Fibroblast of villous mesenchyme (primary cell): ENCODE data around the gene DTD1. TPM values are rescaled to one million over a fixed set of nuclear protein-coding genes. Genes with fewer than 3 reads are reported as not detected.

Source experiments
- DNase-seq: peaks from one replicate; pipeline ENCODE4 v3.0.0-alpha.2; 2010; ENCODE audit warnings: low read depth
- H3K4me3 ChIP-seq: 2 replicates; pipeline ENCODE4 v1.5.1; 2011; ENCODE audit warnings: low read depth, mild to moderate bottlenecking, low read length
- CTCF ChIP-seq: IDR thresholded peaks from 2 replicates; pipeline ENCODE4 v1.5.1; 2012; ENCODE audit warnings: low read depth, mild to moderate bottlenecking, low read length; ENCODE audit not compliant: insufficient read depth
- total RNA-seq: library from RNA; depleted of rRNA; stranded (reverse); fragments of >200 nt; gene quantifications from 2 replicates; pipeline ENCODE4 v1.2.3, GENCODE V29; 2012

DTD1 gene
- 47.1 and 70.5 TPM in 2 replicates for total RNA-seq

- H3K4me3 ChIP-seq: peak within 1 kb of the TSS; percentile 68
- peak; percentile 83 for DNase-seq
- TF ChIP-seq CTCF: peak; percentile 67
Observed at GRCh38 chr20:18587665-18588573, at the start of gene DTD1. Gene DTD1, plus strand, starts transcription at chr20:18588054. Its CDS starts 19 bp downstream, at chr20:18588073.

GRCh38 chr20:18541741-18542140 is 46.1 kb upstream of the DTD1 start:
- no peak overlapping the region for H3K4me3 ChIP-seq
- no peak for TF ChIP-seq CTCF
- no peak for DNase-seq

- H3K4me3 ChIP-seq: no peak overlapping the region
- TF ChIP-seq CTCF: no peak
- DNase-seq: no peak
Observed at GRCh38 chr20:18543216-18543615, 44.6 kb upstream of the DTD1 start.

- DNase-seq: no peak
- no peak for TF ChIP-seq CTCF
Observed at GRCh38 chr20:18543932-18544331, 43.9 kb upstream of the DTD1 start.

GRCh38 chr20:18545566-18545965 is 42.3 kb upstream of the DTD1 start:
- no peak for TF ChIP-seq CTCF
- no peak overlapping the region for H3K4me3 ChIP-seq
- DNase-seq: no peak

More at GRCh38 chr20:18543932-18544331, 43.9 kb upstream of the DTD1 start:
- H3K4me3 ChIP-seq: no peak overlapping the region

- TF ChIP-seq CTCF: no peak
- DNase-seq: no peak
- H3K4me3 ChIP-seq: no peak overlapping the region
Observed at GRCh38 chr20:18548465-18548864, 39.4 kb upstream of the DTD1 start.
